H7 (cell line): ENCODE measurements around the gene NT5C2. TPM values are rescaled to one million over a fixed set of nuclear protein-coding genes. Genes with fewer than 3 reads are reported as not detected.
"Not testable (repeated sequence)": the region's sequence is repeated elsewhere in the genome, so short reads cannot be mapped to it uniquely, and the experiment has no call there.

ENCODE experiments used
- DNase-seq: peaks from one replicate; pipeline ENCODE4 v3.0.0; 2012
- H3K27me3 ChIP-seq: 2 replicates; pipeline ENCODE4 v1.6.0; 2011; ENCODE audit warnings: mild to moderate bottlenecking, low read length; ENCODE audit not compliant: control insufficient read depth, insufficient read depth
- H3K36me3 ChIP-seq: replicated peaks from 2 replicates; pipeline ENCODE4 v1.5.1; 2011; ENCODE audit warnings: low read length; ENCODE audit not compliant: control insufficient read depth, insufficient read depth
- H3K4me3 ChIP-seq: 2 replicates; pipeline ENCODE4 v1.5.1; 2011; ENCODE audit warnings: low read depth, mild to moderate bottlenecking, control low read depth, low read length, moderate library complexity; ENCODE audit not compliant: insufficient read depth
- total RNA-seq: library from RNA; depleted of rRNA; stranded (reverse); fragments of >200 nt; shearing (Covaris generic); gene quantifications from 2 replicates; pipeline ENCODE4 v1.2.3, GENCODE V29; 2014

The NT5C2 gene
- total RNA-seq, 1 experiment from 2014 or later: 40.4 TPM

DNA sequence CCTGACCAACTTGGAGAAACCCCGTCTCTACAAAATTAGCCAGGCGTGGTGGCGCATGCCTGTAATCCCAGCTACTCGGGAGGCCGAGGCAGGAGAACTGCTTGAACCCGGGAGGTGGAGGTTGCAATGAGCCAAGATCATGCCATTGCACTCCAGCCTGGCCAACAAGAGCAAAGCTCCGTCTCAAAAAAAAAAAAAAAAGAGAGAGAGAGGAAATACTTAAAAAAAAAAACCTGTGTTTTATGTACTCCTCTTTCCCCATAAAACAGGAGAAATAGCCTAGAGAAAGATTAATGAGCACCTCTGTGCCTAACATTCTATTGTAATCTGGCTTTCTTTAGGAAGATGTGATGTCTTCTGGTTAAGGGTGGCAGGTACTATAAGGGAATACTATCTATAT is 1.9 kb downstream of the NT5C2 start:
- not testable (repeated sequence) for H3K27me3 ChIP-seq, H3K36me3 ChIP-seq, DNase-seq, H3K4me3 ChIP-seq

DNA sequence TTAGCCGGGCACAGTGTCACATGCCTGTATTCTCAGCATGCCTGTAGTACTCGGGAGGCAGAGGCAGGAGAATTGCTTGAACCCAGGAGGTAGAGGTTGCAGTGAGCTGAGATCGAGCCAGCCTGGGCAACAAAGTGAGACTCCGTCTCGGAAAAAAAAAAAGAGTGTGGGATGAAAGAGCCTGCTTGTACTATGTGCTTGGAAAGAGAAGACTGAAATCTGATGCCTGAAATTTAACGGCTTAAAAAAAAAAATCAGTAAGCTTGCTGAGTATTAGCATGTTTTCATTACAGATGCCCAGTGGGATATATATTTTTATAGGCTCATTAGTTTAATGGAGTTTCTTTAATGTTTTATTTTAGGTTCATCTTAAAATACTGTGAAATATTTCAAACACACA is 4.2 kb downstream of the NT5C2 start:
- Histone ChIP-seq H3K27me3 (peaks cover 3% of the 10 kb centered on the region), H3K36me3 (no peaks in the 10 kb centered on the region), H3K4me3 (no peak overlapping the region)
- no peak for DNase-seq

DNA sequence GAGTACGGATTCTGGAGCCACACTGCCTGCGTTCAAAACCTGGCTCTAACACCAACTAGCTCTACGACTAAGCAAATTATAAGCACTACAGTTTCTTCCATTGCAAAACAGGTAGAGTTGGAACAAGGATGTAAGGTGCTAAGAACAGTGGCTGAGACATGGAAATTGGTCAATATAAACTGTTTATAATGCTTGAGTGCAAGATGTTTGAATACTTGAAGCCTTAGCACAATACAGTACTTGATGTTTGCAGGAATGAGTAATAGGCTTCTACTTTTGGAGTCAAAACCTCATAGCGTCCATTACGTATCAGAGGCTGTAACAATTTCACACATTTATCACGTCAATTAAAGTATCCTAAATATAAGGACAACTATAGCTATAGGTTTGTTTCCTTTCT is 6.9 kb downstream of the NT5C2 start:
- Histone ChIP-seq H3K27me3 (no peaks in the 10 kb centered on the region), H3K4me3 (no peak overlapping the region), H3K36me3 (no peaks in the 10 kb centered on the region; the same call in 1 of the 2 replicates)
- DNase-seq: no peak

DNA sequence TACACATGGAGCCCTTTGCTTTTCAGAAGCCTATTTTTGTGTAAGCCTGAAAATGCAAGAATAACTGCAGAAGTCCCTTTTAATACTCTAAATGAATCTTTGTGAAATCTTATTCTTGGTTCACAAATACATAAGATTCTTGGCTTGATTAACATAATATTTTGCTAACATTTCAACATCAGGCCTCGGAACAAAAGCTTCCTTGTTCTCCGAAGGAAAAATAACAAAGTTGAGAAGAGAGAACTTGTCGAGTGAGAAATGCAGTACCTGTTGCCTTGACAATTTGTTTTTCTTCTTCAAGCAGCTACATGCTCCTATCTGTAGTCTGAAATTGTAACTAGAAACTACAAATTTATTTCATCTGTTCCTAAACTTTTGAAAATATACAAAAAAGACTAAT is 8.5 kb downstream of the NT5C2 start:
- DNase-seq: no peak
- Histone ChIP-seq H3K36me3 (peaks cover 3% of the 10 kb centered on the region), H3K27me3 (no peaks in the 10 kb centered on the region), H3K4me3 (no peak overlapping the region)

DNA sequence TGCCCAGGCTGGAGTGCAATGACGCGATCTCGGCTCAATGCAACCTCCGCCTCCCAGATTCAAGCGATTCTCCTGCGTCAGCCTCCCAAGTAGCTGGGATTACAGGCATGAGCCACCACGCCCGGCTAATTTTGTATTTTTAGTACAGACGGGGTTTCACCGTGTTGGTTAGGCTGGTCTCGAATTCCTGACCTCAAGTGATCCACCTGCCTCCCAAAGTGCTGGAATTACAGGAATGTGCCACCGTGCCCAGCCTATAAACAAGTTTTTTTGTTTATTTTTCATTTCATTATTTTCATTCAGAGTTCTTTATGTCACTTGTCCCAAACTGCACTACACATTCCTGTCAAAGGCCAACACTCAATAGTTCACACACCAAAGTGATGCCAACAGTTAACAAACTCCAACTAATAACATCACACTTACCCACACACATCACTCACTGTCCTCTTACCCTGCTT is 9.1 kb downstream of the NT5C2 start:
- H3K36me3 ChIP-seq, DNase-seq, H3K4me3 ChIP-seq, H3K27me3 ChIP-seq: not testable (repeated sequence)

DNA sequence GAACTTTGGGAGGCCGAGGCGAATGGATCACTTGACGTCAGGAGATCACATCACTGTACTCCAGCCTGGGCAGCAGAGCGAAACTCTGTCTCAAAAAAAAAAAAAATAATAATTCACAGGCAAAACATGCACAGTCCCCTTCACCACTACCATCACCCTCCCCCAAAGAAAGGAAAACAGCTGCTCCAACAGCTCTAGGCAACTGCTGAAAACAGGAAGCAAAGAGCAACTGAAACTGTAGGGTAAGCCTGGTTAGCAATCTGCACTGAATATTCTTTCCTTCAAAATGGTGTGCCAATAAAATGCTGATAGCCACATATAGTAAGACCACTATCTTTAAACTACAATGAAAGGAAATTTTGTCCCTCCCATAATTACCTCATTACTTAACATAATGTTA is 11.8 kb downstream of the NT5C2 start:
- no peaks in the 10 kb centered on the region for H3K27me3 ChIP-seq
- H3K36me3 ChIP-seq: peaks cover 3% of the 10 kb centered on the region
- DNase-seq: no peak
- no peak overlapping the region for H3K4me3 ChIP-seq

DNA sequence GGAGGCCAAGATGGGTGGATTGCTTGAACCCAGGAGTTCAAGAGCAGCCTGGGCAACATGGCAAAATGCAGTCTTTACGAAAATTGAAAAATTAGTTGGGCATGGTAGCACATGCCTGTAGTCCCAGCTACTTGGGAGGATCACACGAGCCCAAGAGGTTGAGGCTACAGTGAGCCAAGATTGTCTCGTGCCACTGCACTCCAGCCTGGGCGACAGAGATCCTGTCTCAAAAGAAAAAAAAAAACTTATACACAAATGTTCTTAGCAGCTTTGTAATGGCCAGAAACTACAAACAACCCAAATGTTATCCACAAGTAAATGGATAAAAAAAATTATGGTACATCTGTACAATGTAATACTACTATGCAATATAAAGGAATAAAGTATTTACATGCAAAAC is 12.6 kb downstream of the NT5C2 start:
- DNase-seq: no peak
- Histone ChIP-seq H3K4me3 (no peak overlapping the region), H3K36me3 (peaks cover 6% of the 10 kb centered on the region), H3K27me3 (no peaks in the 10 kb centered on the region)

DNA sequence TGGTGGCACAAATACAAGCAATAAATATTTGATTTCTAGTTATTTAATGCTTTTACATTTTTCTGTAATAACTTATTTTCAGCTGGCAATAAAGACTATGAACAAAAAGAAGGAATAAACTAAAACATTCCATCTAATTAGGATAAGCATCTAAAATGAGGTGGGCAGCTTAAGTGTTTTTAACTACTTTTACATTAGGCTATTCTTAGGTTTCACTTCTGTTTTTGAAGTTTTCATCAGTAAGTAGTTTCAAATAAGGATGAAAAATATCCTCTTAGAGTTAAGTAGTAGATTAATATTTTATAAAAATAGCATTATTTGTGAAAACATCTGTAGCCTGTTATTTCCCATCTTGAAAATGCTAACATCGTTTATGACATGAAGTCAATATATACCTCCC is 15.9 kb downstream of the NT5C2 start:
- H3K27me3 ChIP-seq: no peaks in the 10 kb centered on the region
- H3K36me3 ChIP-seq: peaks cover 13% of the 10 kb centered on the region
- no peak for DNase-seq
- H3K4me3 ChIP-seq: no peak overlapping the region

DNA sequence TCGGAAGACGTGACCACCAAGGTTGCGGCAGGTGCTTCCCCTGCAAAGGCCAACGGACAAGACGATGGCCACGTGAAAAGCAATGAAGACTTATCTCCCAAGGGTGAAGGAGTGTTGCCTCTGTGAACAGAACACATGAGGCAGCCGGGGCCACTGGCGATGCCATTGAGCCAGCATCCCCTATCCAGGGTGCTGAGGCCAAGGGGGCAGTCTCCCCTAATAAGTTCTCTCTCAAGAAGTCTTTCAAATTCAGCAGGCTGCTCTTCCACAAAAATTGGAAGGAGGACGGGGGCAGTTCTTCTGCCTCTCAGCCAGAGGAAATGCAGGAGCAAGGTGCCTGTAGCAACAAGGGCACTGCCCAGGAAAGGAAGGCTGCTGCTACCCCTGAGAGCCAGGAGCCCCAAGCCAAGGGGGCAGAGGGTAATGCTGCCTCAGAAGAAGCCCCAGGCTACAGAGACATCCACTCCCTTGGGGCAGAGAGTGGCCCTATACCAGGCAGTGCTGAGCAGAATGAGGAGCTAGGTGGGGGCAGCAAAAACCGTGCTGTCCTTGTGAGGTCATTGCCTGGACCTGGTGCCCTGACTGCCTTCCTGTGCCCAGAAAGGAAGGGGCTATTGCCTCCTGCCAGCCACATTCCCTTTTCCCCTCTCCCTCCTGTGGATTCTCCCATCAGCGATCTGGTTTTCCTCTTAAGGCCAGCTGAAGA is 17.3 kb downstream of the NT5C2 start:
- H3K36me3 ChIP-seq: peaks cover 12% of the 10 kb centered on the region
- H3K4me3 ChIP-seq: no peak overlapping the region
- peak; percentile 17 for DNase-seq
- no peaks in the 10 kb centered on the region for H3K27me3 ChIP-seq

DNA sequence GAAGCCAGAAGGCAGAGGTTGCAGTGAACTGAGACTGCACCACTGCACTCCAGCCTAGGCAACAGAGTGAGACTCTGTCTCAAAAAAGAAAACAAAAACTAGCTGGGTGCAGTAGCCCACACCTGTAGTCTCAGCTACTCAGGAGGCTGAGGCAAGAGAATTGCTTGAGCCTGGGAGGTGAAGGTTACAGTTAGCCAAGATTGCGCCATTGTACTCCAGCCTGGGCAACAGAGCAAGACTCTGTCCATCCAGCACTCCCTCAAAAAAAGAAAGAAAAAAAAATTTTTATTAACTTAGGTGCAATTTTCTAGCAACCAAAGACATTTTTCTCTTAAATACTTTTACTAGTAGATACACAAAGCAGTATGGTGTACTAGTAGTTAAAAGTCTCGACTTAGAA is 18.7 kb downstream of the NT5C2 start:
- not testable (repeated sequence) for DNase-seq, H3K4me3 ChIP-seq, H3K27me3 ChIP-seq, H3K36me3 ChIP-seq

DNA sequence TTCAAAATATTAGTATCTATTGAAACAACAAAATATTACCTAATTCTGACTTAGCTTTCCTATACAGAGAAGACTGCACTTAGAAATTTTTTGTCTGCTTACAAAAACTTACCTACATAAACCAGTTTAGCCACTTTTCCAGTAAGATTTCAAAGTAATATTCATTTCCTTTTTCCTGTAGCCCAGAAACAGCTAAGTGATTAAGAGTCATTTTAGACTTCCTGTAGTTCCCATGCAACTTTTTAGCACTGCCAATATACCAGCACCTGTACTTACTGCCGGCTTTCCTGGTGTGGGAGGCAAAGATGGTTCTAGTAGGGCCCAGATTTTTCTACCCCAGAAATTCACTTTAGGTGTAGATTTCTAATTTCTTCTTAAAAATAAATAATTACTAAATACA is 21.8 kb downstream of the NT5C2 start:
- Histone ChIP-seq H3K27me3 (no peaks in the 10 kb centered on the region), H3K36me3 (peaks cover 11% of the 10 kb centered on the region), H3K4me3 (no peak overlapping the region)
- no peak for DNase-seq

DNA sequence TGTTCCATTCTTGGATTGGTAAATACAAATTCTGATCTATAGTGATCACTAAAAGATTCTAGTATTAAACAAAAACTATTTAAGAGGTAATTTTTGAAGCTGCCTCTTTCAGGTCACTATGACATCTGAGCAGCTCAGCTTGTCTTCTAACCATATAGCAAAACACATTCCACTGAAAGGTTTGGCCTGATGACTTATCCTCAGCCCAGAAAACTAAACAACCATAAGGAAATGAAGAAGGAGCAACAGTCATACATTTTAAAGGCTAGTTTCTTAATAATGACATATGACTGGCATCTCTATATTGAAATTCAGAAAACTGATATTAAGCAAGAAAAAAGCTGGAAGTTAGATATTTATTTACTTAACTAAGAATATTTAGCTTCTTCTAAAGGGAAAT is 24.6 kb downstream of the NT5C2 start:
- Histone ChIP-seq H3K36me3 (peaks cover 4% of the 10 kb centered on the region), H3K4me3 (no peak overlapping the region), H3K27me3 (no peaks in the 10 kb centered on the region)
- no peak for DNase-seq

DNA sequence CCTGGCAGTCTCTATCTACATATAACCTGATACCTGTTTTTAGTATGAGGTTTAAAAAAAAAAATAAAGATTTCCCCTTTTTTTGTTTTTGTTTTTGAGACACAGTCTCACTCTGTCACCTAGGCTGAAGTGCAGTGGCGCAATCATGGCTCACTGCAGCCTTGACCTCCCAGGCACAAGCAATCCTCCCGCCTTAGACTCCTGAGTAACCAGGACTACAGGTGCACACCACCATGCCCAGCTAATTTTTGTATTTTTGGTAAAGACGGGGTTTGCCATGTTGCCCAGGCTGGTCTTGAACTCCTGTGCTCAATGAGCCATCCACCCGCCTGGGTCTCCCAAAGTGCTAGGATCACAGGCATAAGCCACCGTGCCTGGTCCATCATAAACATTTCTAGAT is 25.5 kb downstream of the NT5C2 start:
- not testable (repeated sequence) for H3K36me3 ChIP-seq, H3K27me3 ChIP-seq, DNase-seq, H3K4me3 ChIP-seq

DNA sequence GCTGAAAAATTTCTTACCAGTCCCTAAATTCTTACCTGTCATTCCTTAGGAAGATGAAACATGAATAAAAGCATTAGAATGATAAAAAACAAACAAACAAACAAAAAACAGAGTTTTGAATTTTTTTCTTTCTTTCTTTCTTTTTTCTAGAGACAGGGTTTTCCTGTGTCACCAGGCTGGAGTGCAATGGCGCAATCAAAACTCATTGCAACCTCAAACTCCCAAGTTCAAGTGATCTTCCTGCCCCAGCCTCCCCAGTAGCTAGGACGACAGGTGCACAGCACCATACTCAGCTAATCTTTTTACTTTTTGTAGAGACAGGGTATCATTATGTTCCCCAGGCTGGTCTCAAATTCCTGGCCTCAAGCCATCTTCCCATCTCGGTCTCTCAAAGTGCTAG is 26.5 kb downstream of the NT5C2 start:
- no peak for DNase-seq
- Histone ChIP-seq H3K36me3 (peaks cover 2% of the 10 kb centered on the region), H3K27me3 (no peaks in the 10 kb centered on the region), H3K4me3 (no peak overlapping the region)

DNA sequence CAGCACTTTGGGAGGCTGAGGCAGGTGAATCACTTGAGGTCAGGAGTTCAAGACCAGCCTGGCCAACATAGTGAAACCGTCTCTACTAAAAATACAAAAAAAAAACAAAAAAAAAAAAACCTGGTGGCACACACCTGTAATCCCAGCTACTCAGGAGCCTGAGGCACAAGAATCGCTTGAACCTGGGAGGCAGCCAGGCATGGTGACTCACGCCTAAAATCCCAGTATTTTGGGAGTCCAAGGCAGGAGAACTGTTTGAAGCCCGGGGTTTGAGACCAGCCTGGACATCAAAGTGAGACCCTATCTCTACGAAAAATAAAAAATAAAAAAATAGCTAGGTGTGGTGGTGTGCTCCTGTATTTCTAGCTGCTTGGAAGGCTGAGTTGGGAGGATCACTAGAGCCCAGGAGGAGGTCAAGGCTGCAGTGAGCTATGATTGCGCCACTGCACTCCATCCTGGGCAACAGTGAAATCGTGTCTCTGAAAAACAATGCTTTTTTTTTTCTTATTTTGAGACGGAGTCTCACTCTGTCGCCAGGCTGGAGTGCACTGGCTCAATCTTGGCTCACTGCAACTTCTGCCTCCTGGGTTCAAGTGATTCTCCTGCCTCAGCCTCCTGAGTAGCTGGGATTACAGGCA is 29.2 kb downstream of the NT5C2 start:
- not testable (repeated sequence) for H3K4me3 ChIP-seq, DNase-seq, H3K27me3 ChIP-seq, H3K36me3 ChIP-seq
